ENCODE measurements around the gene NGDN.

GRCh38 chr14:23469127-23469905 is at the start of gene NGDN:
- TF ChIP-seq, protein P1, sequence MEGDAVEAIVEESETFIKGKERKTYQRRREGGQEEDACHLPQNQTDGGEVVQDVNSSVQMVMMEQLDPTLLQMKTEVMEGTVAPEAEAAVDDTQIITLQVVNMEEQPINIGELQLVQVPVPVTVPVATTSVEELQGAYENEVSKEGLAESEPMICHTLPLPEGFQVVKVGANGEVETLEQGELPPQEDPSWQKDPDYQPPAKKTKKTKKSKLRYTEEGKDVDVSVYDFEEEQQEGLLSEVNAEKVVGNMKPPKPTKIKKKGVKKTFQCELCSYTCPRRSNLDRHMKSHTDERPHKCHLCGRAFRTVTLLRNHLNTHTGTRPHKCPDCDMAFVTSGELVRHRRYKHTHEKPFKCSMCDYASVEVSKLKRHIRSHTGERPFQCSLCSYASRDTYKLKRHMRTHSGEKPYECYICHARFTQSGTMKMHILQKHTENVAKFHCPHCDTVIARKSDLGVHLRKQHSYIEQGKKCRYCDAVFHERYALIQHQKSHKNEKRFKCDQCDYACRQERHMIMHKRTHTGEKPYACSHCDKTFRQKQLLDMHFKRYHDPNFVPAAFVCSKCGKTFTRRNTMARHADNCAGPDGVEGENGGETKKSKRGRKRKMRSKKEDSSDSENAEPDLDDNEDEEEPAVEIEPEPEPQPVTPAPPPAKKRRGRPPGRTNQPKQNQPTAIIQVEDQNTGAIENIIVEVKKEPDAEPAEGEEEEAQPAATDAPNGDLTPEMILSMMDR (IDR thresholded peaks at IDR 0.05): peak; percentile 81
- TF ChIP-seq POLR2AphosphoS5 (IDR thresholded peaks at IDR 0.05; ENCODE audit: low read depth, low read length) (peak; percentile 75), TCF7L2 (IDR thresholded peaks at IDR 0.05; ENCODE audit: low read depth, low read length) (no peak), REST (IDR thresholded peaks at IDR 0.05; ENCODE audit: insufficient read depth in 1 of 2, low read depth in 2 of 2, low read length in 1 of 2) (no peak)

Measured in Panc1 (cell line).